ENCODE measurements around the gene SPATA1.
"Not testable (repeated sequence)": the region's sequence is repeated elsewhere in the genome, so short reads cannot be mapped to it uniquely, and the experiment has no call there.

Gene SPATA1, protein sequence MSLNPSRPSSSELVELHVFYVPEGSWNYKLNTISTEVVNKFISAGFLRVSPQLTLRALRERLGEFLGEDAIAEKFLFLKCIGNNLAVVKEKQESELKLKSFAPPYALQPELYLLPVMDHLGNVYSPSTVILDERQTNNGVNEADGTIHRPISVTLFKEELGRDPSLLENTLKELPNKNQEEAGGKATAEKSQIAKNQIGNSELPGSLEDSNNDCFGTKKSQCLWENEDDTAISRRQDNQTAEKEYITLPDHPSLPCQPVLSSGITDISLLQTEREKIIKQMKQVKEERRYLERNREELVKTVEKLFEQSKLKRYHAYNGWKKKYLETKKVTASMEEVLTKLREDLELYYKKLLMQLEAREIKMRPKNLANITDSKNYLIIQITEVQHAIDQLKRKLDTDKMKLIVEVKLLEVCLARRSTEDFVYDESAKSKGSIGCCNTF

GRCh38 chr1:84506002-84506728 is at the start of gene SPATA1, which contains the start of gene GNG5:
TSS of gene SPATA1 (plus strand) at chr1:84506386. CDS start at chr1:84516360, 9,974 bp downstream.
TSS of gene GNG5 (minus strand) at chr1:84506581. CDS start at chr1:84506091, 490 bp downstream.
- peak; percentile 94 to 97 (median 95) for DNase-seq (ENCODE audit: low read depth in 3 of 3)

- DNase-seq (ENCODE audit: low read depth in 3 of 3), result no peak
Observed at GRCh38 chr1:84462118-84462517, 44.1 kb upstream of the SPATA1 start.

DNA sequence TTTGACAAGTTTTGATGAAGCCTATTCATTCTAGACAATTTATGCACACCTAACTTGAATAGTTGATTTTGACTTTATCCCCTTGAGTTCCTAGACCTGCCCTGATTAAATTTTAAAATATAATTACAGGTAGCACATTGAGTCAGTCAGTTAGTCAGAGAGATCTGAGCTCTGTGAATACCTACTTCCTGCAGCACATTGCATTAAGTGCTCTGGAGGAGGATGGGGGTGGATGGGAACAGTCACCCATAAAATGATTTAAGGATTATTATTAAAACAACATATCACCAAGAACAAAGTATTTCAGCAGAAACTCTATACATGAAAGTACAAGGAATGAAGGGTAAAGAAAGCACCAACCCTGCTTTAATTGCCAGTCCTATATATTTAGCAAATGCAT is 38.9 kb upstream of the SPATA1 start:
- no peak for DNase-seq (ENCODE audit: low read depth in 3 of 3)

DNA sequence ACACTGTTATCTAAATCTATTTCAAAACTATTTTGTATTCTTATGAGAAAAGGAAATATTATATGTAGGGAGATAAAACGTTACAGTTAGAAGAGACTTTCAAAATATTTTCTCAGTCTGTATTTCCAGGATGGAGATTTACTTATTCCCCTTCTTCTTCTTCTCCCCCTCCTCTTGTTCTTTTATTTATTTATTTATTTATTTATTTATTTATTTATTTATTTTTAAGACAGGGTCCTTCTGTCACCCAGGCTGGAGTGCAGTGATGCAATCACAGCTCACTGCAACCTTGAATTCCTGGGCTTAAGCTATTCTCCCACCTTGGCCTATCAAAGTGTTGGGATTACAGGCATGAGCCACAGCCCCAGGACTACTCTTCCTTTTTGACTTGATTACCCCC is 30.0 kb upstream of the SPATA1 start:
- DNase-seq (ENCODE audit: low read depth in 3 of 3), result no peak

DNA sequence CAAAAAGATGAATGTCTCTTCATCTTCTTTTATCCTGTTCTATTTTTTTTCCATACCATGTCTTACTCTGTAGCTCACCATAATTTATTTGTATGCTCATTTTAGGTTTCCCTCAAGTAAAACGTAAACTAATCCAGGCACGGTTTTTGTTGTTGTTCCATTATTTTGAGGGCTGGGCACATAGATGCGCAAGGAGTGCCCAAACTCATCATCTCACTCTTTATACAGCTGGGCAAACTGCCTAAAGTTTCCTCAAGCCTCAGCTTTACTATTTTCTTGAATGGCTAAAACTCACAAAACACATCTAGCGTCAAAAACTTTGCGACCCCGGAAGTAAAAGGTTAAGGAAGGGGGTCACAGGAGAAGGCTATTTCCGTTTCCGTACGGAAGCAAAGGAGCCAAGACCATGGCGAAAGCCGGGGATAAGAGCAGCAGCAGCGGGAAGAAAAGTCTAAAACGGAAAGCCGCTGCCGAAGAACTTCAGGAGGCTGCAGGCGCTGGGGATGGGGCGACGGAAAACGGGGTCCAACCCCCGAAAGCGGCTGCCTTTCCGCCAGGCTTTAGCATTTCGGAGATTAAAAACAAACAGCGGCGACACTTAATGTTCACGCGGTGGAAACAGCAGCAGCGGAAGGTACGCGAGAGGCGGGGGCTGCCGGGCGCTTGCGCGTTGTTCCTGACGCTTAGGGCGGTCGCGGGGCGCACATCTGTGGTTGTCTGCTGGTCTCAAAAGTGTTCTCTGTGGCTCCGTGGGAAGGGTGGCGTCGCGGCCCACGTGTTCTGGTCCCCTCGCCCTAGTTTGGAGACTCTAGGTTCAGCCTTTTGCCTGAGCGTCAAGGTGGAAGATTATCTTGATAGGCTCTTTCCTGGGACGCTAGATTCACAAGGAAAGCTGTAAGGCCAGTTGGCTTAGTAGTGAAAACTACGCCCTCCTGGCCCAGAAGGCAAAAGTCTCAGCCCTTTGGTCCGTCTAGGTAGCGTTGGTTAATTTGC is 27.0 kb upstream of the SPATA1 start, which contains the start of gene RPF1:
Gene RPF1 (plus strand): TSS at position 391 of the 993 bp plus-strand sequence. CDS start 16 bp downstream, at position 407.
- peak; percentile 62 to 74 (median 66) for DNase-seq (ENCODE audit: low read depth in 3 of 3)

- no peak for DNase-seq (ENCODE audit: low read depth in 3 of 3)
Observed at GRCh38 chr1:84479998-84480397, 26.2 kb upstream of the SPATA1 start.

- no peak for DNase-seq (ENCODE audit: low read depth in 3 of 3)
Observed at GRCh38 chr1:84480650-84481049, 25.5 kb upstream of the SPATA1 start.

GRCh38 chr1:84481317-84481716 is 24.9 kb upstream of the SPATA1 start:
- DNase-seq (ENCODE audit: low read depth in 3 of 3), result no peak

- DNase-seq (ENCODE audit: low read depth in 3 of 3), result no peak
Observed at GRCh38 chr1:84488107-84488506, 18.1 kb upstream of the SPATA1 start.

DNA sequence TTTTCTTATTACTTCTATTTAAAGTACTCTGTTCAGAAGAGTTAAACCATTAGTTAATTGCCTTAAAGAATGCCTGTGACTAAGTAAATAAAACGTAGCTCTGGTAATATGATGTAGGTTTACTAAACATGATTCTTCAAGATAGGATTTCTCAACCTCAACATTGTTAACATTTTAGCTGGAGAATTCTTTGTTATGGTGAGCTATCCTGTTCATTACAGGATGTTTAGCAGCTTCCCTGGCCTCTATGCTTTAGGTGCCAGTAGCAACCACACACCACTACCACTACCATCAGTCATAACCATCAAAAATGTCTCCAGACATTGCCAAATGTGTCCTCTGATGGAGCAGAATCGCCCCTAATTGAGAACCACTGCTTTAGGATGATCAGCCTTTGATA is 16.4 kb upstream of the SPATA1 start:
- no peak for DNase-seq (ENCODE audit: low read depth in 3 of 3)

- no peak for DNase-seq (ENCODE audit: low read depth in 3 of 3)
Observed at GRCh38 chr1:84492726-84493125, 13.5 kb upstream of the SPATA1 start.

DNA sequence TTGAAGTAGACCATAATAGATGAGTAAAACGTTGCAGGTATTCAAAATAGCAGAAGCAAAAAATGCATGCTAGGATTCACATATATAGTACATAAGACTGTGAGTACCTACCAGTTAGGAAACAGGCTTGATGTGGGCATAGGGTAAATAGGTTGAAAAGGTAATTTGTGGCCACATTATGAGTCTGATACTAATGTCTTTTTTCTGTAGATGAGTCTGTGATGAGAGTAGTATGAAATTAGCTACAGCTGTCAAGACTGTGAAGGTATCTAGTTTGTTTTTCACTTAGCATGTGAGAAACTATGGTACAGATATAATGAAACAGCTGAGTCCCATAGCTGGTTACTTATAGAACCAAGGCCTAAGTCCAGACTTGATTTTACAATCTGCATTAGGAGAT is 12.4 kb upstream of the SPATA1 start:
- no peak for DNase-seq (ENCODE audit: low read depth in 3 of 3)

DNA sequence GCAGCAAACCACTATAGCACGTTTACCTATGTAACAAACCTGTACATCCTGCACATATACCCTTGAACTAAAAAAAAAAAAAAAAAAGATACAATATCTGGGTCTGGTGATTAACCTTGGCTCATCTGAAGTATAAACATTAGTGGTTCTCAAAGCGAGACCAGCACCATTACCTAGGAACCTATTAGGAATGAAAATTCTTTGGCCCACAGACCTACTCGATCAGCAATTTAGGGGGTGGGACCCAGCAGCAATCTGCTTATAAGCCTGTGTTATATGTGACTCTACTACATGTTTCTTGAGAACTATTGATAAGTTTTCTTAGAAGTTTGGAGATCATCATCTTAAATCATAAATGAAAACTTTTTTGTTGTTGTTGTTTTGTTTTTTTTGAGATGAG is 9.7 kb upstream of the SPATA1 start:
- no peak for DNase-seq (ENCODE audit: low read depth in 3 of 3)

GRCh38 chr1:84497631-84498275 is 8.4 kb upstream of the SPATA1 start:
- no peak for DNase-seq (ENCODE audit: low read depth in 3 of 3)

DNA sequence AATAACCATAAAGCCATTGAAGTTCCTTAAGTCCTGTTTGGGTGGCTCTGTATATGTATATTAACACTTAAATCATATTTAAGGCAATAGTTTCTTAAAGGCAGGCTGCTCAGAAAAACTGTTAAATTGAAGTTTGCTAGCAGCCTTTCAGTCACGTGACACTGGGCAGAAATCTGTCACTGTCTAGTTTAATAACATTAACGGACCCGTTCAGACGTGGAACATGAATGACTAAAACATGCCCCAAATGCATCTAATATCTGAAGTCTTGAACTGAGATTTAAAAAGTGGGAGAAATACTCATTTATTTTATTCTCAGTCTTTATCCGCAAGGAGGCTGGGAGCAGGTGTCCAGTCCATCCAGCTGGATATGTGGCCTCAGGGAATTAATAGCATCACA is 3.3 kb upstream of the SPATA1 start:
- no peak for DNase-seq (ENCODE audit: low read depth in 3 of 3)

GRCh38 chr1:84504580-84505492 is 1.4 kb upstream of the SPATA1 start:
- DNase-seq (ENCODE audit: low read depth in 3 of 3), result no peak

DNA sequence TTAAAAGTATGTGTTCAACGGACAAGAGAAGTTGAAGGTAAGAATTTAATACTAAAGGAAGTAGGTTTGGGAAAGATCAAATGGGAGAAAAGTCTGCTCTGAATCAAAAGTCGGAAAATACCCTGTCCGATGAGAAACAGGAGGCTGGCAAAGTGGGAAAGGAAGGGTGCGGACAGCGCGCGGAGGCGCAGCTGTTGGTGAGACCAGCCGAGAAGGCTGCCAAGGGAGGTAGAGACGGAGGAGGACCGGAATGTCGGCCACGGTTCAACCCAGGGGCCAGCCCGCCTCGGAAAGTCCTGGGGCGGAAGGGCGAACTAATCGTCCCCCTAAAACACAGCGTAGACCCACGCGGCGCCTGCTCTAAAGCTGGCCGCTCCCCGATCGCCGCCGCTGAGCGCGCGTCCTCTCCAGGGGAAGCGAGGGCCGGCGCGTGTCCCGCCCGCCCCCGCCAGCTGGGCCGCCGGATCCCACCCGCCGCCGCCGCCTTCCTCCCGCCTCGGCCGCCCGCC is 639 bp upstream of the SPATA1 start:
- no peak for DNase-seq (ENCODE audit: low read depth in 3 of 3)

DNA sequence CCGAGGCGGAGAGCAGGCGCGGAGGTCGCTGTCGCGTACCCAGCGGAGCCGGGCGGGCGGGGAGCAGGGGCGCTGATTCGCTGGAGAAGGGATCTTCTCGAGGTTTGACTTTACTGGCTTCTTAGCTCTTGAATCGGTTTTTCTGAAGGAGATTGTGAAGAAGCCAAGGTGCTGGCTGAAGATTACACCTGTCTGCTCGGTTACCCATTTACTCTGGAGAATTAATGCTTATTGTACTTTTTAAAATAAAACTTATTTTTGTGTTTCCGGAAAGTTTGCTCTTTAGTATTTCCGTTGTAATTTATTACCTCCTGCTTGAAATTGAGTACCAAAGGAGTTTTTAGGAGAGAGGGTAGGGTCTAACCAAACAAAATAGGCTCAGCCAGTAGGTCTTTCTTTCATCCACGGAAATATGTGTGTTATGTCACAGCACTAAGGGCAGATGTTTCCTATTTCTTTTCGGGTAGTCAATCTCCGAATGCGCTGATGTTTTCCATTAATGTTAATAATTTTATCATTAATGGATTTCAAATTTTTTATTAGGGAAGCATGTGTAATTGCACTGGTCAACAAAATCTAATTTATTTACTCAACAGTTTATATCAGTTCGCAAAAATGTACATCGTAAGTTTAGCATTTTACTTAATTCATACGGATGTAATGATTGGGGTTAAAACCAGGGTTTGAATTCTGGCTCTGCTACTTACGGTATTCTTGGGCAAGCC is 705 bp downstream of the SPATA1 start:
- no peak for DNase-seq (ENCODE audit: low read depth in 3 of 3)

GRCh38 chr1:84507887-84508286 is 1.7 kb downstream of the SPATA1 start:
- not testable (repeated sequence) for DNase-seq (ENCODE audit: low read depth in 3 of 3)
